ENCODE results near the gene JMJD4.

Gene JMJD4

DNA sequence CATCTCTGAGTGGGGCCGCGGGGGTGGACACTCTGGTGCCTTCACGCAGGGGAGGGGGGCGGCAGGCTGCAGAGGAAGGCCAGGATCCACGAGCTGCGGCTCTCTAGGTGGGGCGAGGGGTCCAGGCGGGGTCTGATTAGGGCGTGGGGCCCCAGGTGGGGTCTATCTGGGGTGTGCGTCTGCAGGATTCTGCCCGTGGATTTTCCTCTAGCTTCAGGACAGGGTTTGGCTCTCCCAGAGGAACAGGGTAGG lies 6.3 kb downstream of the JMJD4 start:
- no peak for FAIRE-seq
- TF ChIP-seq, protein P1, sequence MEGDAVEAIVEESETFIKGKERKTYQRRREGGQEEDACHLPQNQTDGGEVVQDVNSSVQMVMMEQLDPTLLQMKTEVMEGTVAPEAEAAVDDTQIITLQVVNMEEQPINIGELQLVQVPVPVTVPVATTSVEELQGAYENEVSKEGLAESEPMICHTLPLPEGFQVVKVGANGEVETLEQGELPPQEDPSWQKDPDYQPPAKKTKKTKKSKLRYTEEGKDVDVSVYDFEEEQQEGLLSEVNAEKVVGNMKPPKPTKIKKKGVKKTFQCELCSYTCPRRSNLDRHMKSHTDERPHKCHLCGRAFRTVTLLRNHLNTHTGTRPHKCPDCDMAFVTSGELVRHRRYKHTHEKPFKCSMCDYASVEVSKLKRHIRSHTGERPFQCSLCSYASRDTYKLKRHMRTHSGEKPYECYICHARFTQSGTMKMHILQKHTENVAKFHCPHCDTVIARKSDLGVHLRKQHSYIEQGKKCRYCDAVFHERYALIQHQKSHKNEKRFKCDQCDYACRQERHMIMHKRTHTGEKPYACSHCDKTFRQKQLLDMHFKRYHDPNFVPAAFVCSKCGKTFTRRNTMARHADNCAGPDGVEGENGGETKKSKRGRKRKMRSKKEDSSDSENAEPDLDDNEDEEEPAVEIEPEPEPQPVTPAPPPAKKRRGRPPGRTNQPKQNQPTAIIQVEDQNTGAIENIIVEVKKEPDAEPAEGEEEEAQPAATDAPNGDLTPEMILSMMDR (IDR thresholded peaks at IDR 0.05; ENCODE audit: insufficient read depth, missing control alignments), result no peak
- DNase-seq (ENCODE audit: insufficient read length, low spot score), result no peak

GRCh38 chr1:227728059-227728891 lies 6.8 kb downstream of the JMJD4 start:
- FAIRE-seq, result no peak
- DNase-seq (ENCODE audit: insufficient read length, low spot score), result peak; percentile 95
- TF ChIP-seq, protein P1 (IDR thresholded peaks at IDR 0.05; ENCODE audit: insufficient read depth, missing control alignments), result no peak

GRCh38 chr1:227726924-227727599 lies 8.0 kb downstream of the JMJD4 start:
- no peak for FAIRE-seq
- TF ChIP-seq, protein P1 (IDR thresholded peaks at IDR 0.05; ENCODE audit: insufficient read depth, missing control alignments), result no peak
- no peak for DNase-seq (ENCODE audit: insufficient read length, low spot score)

DNA sequence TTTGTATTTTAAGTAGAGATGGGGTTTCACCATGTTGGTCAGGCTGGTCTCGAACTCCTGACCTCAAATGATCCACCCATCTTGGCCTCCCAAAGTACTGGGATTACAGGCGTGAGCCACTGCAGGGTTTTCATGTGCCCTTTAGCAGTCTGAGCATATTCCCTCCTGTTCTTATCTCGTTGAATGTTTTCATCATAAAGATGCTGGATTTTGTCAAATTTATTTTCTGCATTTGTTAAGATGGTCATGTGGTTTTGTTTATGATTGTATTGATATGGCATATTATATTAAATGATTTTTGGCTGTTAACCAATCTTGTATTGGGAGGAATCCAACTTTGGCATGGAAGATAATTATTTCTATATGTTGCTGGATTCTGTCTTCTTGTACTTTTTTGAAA lies 8.8 kb downstream of the JMJD4 start:
- TF ChIP-seq, protein P1 (IDR thresholded peaks at IDR 0.05; ENCODE audit: insufficient read depth, missing control alignments), result no peak
- no peak for DNase-seq (ENCODE audit: insufficient read length, low spot score)
- no peak for FAIRE-seq

DNA sequence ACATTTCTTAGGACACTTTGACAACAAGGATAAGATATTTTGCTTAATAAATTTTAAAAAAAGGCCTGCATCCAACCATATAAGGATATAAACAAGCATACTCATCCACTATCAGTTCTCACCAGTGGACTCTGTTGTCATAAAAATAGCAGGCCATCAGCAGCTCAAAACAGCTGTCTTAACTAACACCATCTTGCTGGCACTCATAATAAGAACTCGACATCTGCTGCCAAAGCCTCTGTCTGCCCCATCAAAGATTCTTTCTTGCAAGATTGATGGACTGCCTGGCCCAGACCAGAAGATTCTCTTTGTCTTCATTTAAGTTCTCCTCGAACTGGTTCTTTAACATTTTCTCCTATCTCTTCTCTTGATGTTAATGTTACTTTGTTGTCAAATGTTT lies 10.1 kb downstream of the JMJD4 start:
- TF ChIP-seq, protein P1 (IDR thresholded peaks at IDR 0.05; ENCODE audit: insufficient read depth, missing control alignments), result no peak
- no peak for DNase-seq (ENCODE audit: insufficient read length, low spot score)
- no peak for FAIRE-seq

DNA sequence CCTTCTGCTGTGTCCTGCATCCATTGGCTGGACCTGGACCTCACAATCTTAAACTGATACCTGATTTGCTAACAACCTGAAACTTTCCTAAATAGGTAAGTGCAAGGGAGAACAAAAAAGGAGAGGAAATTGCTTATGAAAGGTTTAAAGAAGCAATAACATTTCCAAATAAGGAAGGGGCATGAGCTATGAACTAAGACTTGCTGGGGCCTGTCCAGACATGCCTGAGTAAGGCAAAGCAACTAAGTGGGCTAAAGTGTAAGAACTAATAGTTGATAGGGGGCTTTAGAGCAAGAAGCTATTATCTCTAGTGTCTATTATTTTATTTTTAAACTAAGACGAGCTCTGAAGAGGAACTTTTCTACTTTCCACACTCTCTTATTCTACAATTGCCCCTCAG lies 11.6 kb downstream of the JMJD4 start:
- no peak for FAIRE-seq
- TF ChIP-seq, protein P1 (IDR thresholded peaks at IDR 0.05; ENCODE audit: insufficient read depth, missing control alignments), result no peak

GRCh38 chr1:227718932-227719331 lies 16.2 kb downstream of the JMJD4 start:
- DNase-seq (ENCODE audit: insufficient read length, low spot score), result no peak
- no peak for FAIRE-seq
- TF ChIP-seq, protein P1 (IDR thresholded peaks at IDR 0.05; ENCODE audit: insufficient read depth, missing control alignments), result no peak

More for the DNA sequence above, 11.6 kb downstream of the JMJD4 start:
- no peak for DNase-seq (ENCODE audit: insufficient read length, low spot score)

Data from D721Med (cell line).